Epidermal melanocyte (primary cell): ENCODE results near the gene IFT20.
"Not testable (repeated sequence)": the region's sequence is repeated elsewhere in the genome, so short reads cannot be mapped to it uniquely, and the experiment has no call there.

Experiments used
- DNase-seq: peaks from one replicate; pipeline ENCODE4 v3.0.0; 2011; ENCODE audit warnings: low spot score; ENCODE audit not compliant: insufficient read length

The IFT20 gene

GRCh38 chr17:28364665-28365363 is 29.5 kb upstream of the IFT20 start, which contains the start of gene SEBOX:
SEBOX (minus strand) TSS chr17:28365199; CDS start chr17:28365151, 48 bp downstream.
- DNase-seq, result no peak

- no peak for DNase-seq
Observed at GRCh38 chr17:28363776-28364650, 28.7 kb upstream of the IFT20 start.

GRCh38 chr17:28363186-28363585 is 27.9 kb upstream of the IFT20 start:
- DNase-seq, result no peak

GRCh38 chr17:28357901-28358197 is 22.6 kb upstream of the IFT20 start:
- DNase-seq, result no peak

- DNase-seq, result peak; percentile 87
Observed at GRCh38 chr17:28357061-28357900, 22.0 kb upstream of the IFT20 start, which contains the start of gene POLDIP2. POLDIP2 (minus strand) TSS chr17:28357527; CDS start chr17:28357448, 79 bp downstream.

GRCh38 chr17:28350271-28350670 is 15.0 kb upstream of the IFT20 start:
- DNase-seq, result no peak

GRCh38 chr17:28348979-28349378 is 13.7 kb upstream of the IFT20 start:
- no peak for DNase-seq

- no peak for DNase-seq
Observed at GRCh38 chr17:28347261-28347891, 12.1 kb upstream of the IFT20 start.

GRCh38 chr17:28346746-28347246 is 11.5 kb upstream of the IFT20 start:
- no peak for DNase-seq

- DNase-seq, result no peak
Observed at GRCh38 chr17:28346199-28346580, 10.9 kb upstream of the IFT20 start.

GRCh38 chr17:28345419-28346198 is 10.3 kb upstream of the IFT20 start:
- no peak for DNase-seq

- no peak for DNase-seq
Observed at GRCh38 chr17:28344435-28344901, 9.2 kb upstream of the IFT20 start.

- no peak for DNase-seq
Observed at GRCh38 chr17:28344011-28344410, 8.7 kb upstream of the IFT20 start.

- no peak for DNase-seq
Observed at GRCh38 chr17:28343491-28343932, 8.2 kb upstream of the IFT20 start.

GRCh38 chr17:28342313-28342712 is 7.0 kb upstream of the IFT20 start:
- DNase-seq, result no peak

GRCh38 chr17:28341516-28341915 is 6.2 kb upstream of the IFT20 start:
- DNase-seq, result no peak

- no peak for DNase-seq
Observed at GRCh38 chr17:28340374-28340773, 5.1 kb upstream of the IFT20 start.

GRCh38 chr17:28339431-28339830 is 4.2 kb upstream of the IFT20 start:
- no peak for DNase-seq

GRCh38 chr17:28338769-28339212 is 3.5 kb upstream of the IFT20 start:
- DNase-seq, result not testable (repeated sequence)
